ENCODE data around the gene NPAT. TPM values are rescaled to one million over a fixed set of nuclear protein-coding genes. Genes with fewer than 3 reads are reported as not detected.

Gene NPAT
- total and polyA plus RNA-seq, 2 of the 13 experiments (the other 11 are each of a cell fraction or from before 2014, with no cell fraction given) = 4.4 to 11.2 TPM

GRCh38 chr11:108196901-108197300 is 25.5 kb downstream of the NPAT start (continued):
- TF ChIP-seq NCOA1 (CRISPR knock-in tag; IDR thresholded peaks at IDR 0.05) (no peak), RBM22 (optimal IDR thresholded peaks at IDR 0.05; ENCODE audit: low read length) (no peak), MTA1 (CRISPR knock-in tag; IDR thresholded peaks at IDR 0.05; ENCODE audit: borderline replicate concordance) (no peak), NFKB2 (CRISPR knock-in tag; IDR thresholded peaks at IDR 0.05; ENCODE audit: borderline replicate concordance) (no peak), MAF1 (CRISPR knock-in tag; IDR thresholded peaks at IDR 0.05; ENCODE audit: borderline replicate concordance) (no peak)

DNA sequence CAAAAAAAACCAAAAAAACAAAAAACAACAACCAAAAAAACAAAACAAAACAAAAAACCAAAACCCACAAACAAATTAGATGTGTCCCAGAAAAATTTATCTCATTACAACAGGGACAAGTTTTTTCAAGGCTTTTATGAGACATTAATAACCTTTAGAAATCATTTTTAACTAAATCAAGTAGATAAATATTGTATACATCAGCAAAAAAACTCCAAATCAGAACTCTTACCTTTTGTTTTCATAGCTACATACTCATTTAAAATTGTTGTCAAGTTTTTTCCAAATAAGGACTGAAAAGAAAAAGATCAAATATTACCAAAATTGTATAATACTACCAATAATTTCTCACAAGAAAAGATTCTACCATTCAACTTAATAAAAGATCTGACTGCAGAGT is 28.7 kb downstream of the NPAT start:
- TF ChIP-seq CHD2 (IDR thresholded peaks at IDR 0.05; ENCODE audit: low read depth, low read length) (no peak), ZNF687 (CRISPR knock-in tag; IDR thresholded peaks at IDR 0.05) (no peak), ZNF597 (CRISPR knock-in tag; IDR thresholded peaks at IDR 0.05) (no peak), FOSL1 (CRISPR knock-in tag; IDR thresholded peaks at IDR 0.05; ENCODE audit: borderline replicate concordance) (no peak), U2AF2 (IDR thresholded peaks at IDR 0.05; ENCODE audit: low read depth, low read length) (no peak), MAFF (IDR thresholded peaks at IDR 0.05; ENCODE audit: low read depth, low read length) (peak; percentile 87), ETS1 (CRISPR knock-in tag; IDR thresholded peaks at IDR 0.05) (no peak), PAWR (CRISPR knock-in tag; IDR thresholded peaks at IDR 0.05; ENCODE audit: borderline replicate concordance) (no peak), ZNF235 (CRISPR knock-in tag; IDR thresholded peaks at IDR 0.05; ENCODE audit: borderline replicate concordance) (no peak), ZNF619 (CRISPR knock-in tag; IDR thresholded peaks at IDR 0.05) (no peak), AHR (CRISPR knock-in tag; IDR thresholded peaks at IDR 0.05) (no peak), MAFK (conservative IDR thresholded peaks at IDR 0.05 in 1 of 2, IDR thresholded peaks at IDR 0.05 in 1 of 2; ENCODE audit: low read length in 2 of 2) (peak; percentile 75 to 91), ZNF747 (CRISPR knock-in tag; IDR thresholded peaks at IDR 0.05; ENCODE audit: borderline replicate concordance) (no peak)
- no peak overlapping the region for H3K4me2 ChIP-seq (ENCODE audit: low read depth, low read length)
- no peak overlapping the region for H3K27ac ChIP-seq (ENCODE audit: extremely low read length, insufficient read depth, low read length)
- no peak overlapping the region for H3K4me3 ChIP-seq (replicated peaks in 1 of 3; ENCODE audit: insufficient read depth in 1 of 3, low read depth in 2 of 3, low read length in 3 of 3)
- POLR2A ChIA-PET = no interaction called here
- H4K20me1 ChIP-seq (ENCODE audit: insufficient read depth, low read length) = no peaks in the 10 kb centered on the region
- H2AFZ ChIP-seq (ENCODE audit: low read length) = no peak overlapping the region
- CTCF ChIA-PET (ENCODE audit: low intra/inter-chr PET ratio, low total read pairs) = no interaction called here
- H3K9me3 ChIP-seq (ENCODE audit: low read length) = no peaks in the 10 kb centered on the region
- H3K4me1 ChIP-seq (ENCODE audit: insufficient read depth, low read length) = peaks cover 11% of the 10 kb centered on the region
- ATAC-seq = no peak
- intact Hi-C loops (cut with micrococcal nuclease; ENCODE audit: unreplicated experiment) = no loop called here
- H3K27me3 ChIP-seq (ENCODE audit: control insufficient read depth in 1 of 2, insufficient read depth in 2 of 2, low read length in 2 of 2) = no peaks in the 10 kb centered on the region
- no peak overlapping the region for H3K9ac ChIP-seq (ENCODE audit: insufficient read depth, low read depth, low read length)
- BruUV-seq (replicated peaks) = no TSS peak
- H3K36me3 ChIP-seq (replicated peaks in 1 of 2; ENCODE audit: control insufficient read depth in 1 of 2, insufficient read depth in 2 of 2, low read length in 2 of 2) = peaks cover 7 to 50% of the 10 kb centered on the region in 2 experiments
- FAIRE-seq = no peak
- in situ Hi-C loops (cut with HindIII; ENCODE audit: extremely low pct_ligation_motif_present, low pct_unique_long_range_greater_than_20kb) = no loop called here
- DNase-seq (ENCODE audit: low spot score) = no peak
- H3K79me2 ChIP-seq (ENCODE audit: insufficient read depth, low read length) = no peaks in the 10 kb centered on the region

Measured in HepG2 (cell line).